ENCODE data around the gene BAK1.
"Not testable (repeated sequence)": the region's sequence is repeated elsewhere in the genome, so short reads cannot be mapped to it uniquely, and the experiment has no call there.

The BAK1 gene

DNA sequence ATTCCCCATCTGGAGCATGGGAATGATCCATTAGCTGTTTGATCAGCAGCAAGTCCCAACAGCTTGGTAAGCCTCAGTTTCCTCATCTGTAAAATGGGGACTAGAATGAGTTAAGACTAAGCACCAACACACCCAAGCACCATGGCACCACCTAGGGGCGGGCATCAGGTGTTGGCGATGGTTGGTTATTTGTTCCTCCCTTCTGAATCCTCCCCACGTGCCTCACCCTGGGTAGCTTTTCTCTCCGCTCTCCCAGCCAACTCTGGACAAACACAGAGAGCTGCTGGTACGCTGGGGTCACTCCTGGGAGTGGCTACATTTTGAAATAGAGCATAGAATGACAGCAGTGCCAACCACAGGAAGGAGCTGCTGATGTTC lies 27.7 kb upstream of the BAK1 start:
- DNase-seq = peak in 2 of 6 experiments; percentile 8 to 17

DNA sequence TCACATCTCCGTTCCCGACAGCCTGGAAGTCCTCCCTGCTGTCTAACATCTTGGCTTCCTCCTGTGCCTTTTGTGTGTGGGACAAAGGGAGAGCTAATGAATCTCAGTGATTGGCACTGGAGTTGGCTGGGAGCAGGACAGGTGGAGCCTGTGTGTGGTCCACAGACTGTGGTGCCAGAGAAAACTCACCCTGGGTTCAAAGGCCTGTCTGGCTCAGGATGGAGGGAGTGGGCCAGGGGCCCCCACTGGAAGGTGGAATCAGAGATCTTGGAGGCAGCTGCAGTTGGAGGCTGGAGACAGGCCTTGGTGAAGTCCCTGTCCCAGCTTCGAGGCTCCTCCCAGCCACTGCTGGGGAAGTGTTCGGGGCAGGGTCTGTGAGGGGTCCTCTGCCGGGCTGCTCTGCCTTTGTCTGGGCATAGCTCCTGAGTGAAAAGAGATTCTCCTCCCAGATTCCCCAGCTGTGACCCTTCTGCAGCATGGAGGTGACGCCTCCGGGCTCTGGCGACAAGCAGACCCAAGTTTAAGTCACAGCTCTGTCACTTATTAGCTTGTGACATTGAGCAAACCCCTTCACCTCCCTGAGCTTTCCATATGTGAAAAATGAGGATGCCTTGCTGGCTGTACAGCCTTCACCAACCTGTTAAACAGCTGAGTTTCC lies 27.2 kb upstream of the BAK1 start:
- no peak for DNase-seq

DNA sequence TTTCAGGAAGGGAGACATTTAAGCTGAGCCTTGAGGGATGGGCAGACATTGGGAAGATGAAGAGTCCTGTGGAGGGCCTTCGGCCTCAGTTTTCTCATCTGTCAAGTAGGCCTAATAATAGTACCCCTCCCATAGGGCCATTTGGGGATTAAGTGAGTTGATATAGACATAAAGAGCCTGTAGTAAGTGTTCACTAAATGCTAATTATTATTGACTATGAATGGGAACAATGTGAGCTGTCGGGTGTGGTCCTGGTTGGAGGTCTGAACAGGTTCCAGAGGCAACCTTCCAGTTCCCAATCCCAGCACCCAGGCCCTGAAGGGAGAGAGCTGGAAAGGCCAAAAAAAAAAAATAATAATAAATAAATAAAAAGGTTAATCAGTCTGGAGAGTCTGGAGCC lies 26.6 kb upstream of the BAK1 start:
- no peak for DNase-seq

DNA sequence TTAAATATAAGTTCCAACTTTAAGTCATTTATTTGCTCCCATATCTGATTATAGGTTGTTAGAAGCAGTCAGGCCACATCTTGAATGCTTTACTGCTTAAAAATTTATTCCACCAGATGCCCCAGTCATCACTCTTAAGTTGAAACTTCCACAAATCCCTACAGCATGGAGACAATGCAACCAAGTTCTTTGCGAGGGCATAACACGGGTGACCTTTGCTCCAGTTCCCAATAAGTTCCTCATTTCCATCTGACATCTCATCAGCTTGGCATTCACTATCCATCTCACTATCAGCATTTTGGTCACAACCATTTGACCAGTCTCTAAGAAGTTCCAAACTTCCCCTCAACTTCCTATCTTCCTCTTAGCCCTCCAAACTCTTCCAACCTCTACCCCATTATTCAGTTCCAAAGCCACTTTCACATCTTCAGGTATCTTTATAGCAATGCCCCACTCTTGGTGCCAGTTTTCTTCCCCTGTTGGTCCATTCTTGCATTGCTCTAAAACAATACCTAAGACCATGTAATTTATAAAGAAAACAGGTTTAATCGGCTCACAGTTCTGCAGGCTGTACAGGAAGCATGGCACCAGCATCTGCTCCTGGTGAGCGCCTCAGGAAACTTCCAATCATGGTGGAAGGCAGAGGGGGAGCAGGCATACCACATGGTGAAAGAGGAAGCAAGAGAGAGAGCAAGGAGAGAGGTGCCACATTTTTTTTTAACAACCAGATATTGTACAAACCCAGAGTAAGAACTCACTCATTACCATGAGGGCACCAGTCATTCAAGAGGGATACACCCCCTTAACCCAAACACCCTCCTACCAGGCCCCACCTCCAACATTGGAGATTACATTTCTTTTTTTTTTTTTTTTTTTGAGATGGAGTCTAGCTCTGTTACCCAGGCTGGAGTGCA lies 25.1 kb upstream of the BAK1 start:
- DNase-seq = no peak

DNA sequence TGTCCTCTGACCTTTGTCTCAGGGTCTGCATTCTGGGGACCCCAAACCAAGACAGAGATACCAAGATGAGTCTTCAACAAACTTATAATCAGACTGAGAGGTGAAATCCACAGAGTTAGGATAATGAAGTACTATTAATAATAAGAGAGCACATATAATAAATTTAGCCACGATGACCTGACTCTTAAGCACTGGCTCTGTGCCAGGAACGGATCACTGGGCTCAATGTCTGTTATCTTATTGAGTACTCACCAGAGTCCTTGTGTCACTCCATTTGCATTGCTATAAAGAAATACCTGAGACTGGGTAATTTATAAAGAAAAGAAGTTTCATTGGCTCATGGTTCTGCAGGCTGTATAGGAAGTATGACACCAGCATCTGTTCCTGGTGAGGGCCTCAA lies 22.1 kb upstream of the BAK1 start:
- no peak for DNase-seq

DNA sequence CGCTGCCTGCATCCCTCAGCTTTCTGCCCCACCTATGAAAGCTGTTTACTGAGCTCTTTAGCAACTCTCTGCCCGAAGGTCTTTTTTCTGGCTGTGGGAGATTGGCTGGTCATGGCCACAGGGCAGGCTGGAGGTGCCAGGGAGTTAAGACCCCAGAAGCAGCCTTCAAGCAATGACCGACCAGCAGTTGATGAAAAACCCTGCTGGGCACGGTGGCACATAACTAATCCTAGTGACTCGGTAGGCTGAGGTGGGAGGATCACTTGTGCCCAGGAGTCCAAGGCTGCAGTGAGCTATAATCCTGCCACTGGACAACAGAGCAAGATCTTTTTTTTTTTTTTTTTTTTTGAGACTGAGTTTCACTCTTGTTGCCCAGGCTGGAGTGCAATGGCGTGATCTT lies 20.7 kb upstream of the BAK1 start:
- DNase-seq = no peak

DNA sequence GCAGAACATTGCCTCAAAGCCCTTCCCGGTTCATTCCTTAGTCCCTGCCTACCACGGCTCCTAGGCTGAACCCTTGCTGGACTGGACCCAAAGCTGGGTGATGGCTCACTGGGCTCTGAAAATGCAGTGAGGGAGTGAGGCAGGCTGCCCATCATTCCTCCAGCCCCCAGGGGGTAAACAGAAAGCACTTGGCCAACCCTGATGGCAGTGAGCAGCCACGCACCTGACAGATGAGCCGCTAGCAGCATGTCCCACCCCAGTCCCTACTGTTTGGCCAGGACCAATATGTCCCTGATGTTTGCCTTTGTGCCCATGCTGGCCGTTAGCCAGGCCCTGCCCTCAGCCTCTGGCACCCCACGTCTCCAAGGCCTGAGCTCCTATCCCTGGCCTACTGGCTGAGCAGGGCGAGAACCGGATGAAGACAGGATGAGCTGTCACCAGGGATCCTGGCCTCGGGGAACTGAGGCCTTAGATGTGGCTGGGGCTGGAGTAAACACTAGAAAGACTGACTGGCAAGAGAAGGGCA lies 19.4 kb upstream of the BAK1 start:
- no peak for DNase-seq

DNA sequence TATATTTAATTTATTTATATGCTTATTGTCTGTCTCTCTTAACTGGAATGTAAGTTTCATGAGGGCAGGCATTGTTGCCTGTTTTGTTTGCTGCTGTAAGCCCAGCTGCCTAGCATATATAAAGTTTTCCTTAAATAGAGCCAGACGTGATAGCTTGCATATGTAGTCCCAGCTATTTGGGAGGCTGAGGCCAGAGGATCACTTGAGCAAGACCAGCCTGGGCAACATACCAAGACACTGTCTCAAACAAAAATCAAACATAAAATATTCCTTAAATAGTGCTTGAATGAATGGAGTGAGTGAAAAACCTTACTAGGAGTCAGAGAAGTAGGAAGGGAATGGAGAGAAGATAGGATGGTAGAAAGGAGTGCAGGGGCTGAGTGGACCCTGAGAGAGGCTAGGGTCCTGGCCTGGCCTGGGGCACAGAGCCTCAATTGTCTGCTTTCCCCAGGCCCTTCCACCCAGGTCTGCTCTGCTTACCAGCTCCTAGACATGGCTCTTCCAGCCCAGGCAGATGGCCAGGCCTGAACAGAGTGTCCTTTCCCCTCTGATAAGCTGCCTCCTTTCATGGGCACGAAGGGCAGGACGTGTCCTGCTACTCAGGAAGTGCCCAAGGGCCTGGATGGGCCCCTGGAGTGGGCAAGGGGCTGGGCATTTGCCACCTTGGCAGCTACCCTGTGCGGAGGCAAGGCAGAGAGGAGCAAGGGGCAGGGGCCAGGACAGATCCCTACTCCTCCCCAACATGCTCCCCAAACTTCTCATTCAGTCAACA lies 17.7 kb upstream of the BAK1 start:
- DNase-seq = no peak

DNA sequence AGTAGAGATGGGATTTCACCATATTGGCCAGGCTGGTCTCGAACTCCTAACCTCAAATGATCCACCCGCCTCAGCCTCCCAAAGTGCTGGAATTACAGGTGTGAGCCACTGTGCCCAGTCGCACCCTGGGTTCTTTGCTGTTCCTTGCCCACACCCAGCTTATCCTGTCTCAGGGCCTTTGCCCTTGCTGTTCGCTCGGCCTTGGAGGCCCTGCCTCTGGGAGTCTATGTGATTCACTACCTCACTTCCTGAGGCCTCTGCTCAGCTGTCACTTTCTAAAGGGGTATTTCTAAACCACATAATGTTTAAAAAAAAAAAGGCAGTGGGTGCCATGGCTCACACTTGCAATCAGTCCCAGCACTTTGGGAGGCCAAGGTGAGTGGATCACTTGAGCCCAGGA lies 16.8 kb upstream of the BAK1 start:
- DNase-seq = not testable (repeated sequence)

DNA sequence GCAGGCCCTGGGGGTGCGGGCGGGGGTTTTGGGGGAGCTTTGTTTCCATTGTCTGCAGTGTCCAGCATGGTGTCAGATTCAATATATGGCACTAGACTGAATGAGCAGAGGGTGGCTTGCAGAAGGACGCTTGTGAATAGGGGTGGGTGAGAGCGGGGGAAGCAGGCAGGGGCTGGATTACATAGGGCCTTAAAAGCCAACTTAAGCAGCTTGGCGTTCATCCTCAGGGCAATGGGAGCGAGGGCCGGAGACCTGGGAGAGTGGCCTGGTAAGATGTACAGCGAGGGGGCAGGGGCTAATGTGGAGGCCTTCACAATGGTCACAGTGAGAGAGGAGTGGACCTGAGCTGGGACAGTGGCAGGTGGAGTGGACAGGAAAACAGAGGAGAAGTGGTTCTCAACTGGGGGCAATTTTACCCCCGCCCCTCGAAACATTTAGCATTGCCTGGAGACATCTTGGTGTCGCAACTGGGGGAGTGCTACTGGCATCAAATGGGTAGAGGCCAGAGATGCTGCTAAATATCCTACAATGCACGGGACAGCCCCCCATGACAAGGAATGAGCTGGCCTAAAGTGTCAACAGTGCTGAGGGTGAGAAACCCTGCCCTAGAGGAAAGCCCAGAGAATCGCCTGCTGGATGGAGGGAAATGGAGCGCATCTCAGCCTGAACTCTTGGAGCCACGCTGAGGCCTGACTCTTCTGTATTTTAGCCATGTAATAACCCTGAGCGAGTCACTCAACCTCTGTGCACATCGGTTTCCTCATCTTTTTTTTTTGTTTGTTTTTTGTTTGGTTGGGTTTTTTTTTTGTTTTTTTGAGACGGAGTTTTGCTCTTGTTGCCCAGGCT lies 15.1 kb upstream of the BAK1 start:
- no peak for DNase-seq

DNA sequence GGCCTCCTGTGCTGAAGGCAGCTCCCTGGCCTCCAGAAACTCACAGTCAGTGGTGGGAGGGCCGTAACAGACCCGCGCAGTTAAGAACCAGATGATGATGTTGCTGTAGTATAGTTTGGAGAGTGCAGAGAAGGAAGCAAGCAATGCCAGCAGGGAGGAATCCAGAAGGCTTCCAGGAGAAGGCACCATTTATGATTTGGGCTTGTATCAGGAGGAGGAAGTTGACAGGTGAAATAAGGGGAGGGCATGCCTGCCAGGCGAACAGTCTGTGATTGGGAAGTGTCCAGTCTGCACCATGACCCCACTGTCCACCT lies 13.3 kb upstream of the BAK1 start:
- no peak for DNase-seq

DNA sequence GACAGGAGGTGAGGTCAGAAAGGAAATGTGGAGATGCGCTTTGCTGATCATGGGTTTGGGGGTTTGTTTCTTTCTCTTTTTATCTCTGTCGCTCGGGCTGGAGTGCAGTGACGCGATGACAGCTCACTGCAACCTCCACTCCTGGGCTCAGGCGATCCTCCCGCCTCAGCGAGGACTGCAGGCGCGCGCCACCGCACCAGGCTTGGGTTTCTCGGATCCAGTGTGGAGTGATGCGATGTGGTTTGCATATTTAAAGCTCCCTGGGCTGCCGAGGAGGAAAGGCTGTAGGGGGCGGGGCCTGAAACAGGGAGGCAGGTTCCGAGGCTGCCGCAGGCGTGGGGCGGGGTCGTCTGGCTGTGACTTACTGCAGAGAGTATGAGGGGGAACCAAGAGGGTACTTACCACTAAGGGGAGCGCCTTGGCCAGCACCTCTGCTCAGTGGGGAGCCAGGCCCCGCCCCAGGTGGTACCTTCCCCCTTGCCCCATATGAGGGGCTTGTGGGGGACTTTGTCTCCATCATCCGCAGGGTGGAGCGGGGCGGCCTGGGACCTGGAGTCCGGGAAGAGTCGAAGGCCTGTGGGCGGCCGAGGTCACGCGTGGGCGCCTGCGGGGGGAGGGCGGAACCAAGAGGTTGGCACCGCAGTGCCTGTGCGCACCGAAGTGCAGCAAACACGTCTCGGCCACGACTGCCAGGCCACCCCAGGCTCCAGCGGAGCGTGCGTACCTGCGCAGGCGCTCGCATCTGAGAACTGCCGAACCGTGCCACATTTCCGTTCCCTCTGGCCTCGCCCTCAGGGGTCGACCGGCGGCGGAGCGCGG lies 12.7 kb upstream of the BAK1 start:
- DNase-seq = peak; percentile 36 to 56 (median 46)

DNA sequence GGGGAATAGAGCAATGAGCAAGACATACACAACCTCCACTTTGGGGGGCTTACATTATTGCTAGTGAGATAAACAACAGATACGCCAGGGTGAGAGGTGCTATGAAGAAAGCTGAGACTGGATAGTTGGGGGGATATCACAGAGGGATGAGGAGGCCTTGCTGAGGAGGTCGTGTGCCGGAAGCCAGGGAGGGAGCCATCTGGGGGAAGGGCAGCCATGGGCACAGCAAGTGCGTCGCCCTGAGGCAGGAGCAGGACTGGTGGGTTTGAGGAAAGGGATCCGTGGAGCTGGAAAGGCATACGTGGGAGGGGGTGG lies 12.2 kb upstream of the BAK1 start:
- DNase-seq = no peak

DNA sequence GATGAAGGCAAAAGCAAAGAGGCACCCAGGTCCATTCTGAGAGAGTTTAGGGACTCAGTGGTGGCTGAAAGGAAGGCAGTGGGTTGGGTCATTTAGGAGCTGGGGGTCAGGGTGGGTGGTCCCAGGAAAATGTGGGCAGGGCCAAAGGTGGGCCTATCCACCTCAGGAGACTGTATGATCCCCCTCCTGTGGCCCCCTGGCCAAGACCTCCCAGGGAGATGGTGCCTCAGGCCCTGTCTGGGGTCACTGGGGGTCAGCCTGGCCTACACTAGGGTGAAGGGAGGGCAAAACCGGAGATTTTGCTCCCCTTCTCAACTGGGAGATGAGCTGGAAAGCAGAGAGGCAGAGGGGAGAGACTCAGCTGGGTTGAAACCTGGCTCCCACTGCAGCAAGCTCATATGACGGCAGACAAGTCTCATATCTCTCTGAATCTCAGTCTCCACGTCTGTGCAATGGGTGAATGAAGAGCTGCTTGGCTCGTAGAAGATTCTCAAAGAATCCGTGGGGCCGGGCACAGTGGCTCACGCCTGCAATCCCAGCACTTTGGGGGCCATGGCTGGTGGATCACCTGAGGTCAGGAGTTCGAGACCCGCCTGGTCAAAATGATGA lies 11.5 kb upstream of the BAK1 start:
- DNase-seq = no peak

DNA sequence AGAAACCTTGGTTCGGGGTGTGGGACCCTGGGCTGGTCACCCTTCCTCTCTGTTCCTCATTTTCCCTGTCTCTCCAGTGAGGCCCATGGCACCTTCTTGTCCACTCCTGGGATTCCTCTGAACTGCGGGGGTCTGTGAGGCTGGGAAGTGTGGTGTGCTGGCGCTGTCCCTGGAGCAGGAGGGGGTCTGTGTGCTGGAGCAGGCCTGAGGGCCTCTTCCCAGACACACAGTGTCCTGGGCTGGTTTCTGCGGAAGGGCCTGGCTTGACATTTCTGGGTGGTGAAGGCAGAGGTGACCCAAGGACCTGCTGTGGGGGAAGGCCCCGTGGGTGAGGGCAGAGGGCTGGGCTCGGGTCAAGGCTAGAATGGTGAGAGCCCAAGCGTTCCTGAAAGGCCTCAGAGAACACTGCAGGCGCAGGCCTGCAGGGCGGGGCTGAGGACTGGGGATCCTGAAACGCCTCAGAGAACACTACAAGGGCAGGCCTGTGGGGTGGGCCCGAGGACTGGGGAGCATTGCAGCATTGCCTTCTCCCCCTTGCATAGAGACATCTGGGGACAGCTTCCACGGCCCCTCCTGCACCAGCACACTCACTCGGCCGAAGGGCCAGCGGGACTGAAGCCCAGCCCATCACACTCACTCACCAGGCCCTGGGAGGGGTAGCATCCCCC lies 10.6 kb upstream of the BAK1 start:
- no peak for DNase-seq

DNA sequence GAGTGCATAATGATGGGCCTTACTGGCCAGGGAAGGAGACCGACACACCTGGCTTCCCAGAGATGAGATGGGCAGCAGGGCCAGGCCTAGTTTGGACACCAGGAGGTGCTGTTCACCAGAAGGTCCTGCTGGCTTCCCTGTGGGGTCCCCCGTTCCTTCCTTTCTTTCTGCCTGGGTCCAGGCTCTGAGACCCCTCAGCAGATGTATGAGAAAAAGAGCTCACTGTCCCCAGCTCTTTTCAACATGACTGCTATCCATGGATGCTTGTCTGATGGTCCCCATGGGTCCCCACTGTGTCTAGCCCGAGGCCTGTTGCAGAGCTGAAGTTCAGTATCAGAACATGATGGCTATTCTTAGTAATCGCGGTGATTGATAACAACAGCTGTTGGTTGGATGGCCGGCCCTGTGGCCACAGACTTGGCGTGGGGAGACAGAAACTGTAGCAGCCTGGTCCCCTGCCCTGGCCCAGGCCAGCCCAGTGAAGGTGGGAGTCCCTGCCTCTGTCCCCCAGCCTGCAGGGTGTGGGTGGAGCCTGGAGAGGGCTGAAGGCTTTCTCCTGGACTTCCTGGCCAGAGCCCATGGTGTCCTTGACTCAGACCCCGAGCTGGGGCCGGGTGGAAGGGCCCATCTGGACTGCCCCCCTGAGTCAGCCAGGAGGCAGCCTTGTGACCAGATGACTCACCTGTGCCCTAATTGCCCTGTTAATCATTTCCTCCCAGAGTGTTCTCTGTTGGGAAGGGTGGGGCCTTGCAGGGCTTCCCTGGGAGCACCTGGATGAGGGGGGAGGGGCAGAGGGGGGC lies 9.9 kb upstream of the BAK1 start:
- DNase-seq = peak in 5 of 6 experiments; percentile 9 to 41 (median 29)

DNA sequence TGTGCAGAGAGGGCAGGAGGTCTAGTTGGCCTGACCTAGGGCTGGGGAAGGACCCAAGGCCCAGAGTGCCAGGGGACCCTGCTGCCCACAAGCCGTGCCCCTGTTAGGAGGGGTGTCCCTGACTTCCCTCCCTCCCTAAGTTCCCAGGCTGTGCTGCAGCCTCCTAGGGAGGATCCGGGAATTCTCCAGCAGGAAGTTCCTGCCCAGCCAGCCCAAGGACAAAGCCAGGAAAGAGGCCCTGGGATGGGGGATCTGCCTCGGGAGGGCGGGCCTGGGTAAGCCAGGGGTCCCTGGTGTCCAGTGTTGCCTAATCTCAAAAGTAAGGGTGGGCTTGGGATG lies 9.3 kb upstream of the BAK1 start:
- DNase-seq = no peak

DNA sequence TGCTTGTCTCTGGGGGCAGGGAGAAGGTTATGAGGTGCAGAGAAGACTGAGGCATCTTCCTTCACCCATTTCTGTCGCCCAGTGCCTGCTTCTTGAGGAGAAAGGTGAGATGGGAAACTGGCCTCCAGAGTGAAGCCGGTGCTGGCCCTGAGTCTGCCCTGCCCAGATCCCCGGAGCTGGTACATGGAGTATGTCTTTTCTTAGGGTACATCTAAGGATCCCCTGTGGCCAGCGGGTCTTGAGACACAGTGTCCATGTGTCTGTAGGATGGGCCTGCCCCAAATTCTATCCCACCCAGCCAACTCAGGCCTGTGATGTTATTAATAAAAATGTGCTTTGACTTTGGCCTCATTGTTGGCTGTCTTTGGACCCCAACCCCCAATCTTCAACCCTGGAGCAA lies 8.8 kb upstream of the BAK1 start:
- no peak for DNase-seq

DNA sequence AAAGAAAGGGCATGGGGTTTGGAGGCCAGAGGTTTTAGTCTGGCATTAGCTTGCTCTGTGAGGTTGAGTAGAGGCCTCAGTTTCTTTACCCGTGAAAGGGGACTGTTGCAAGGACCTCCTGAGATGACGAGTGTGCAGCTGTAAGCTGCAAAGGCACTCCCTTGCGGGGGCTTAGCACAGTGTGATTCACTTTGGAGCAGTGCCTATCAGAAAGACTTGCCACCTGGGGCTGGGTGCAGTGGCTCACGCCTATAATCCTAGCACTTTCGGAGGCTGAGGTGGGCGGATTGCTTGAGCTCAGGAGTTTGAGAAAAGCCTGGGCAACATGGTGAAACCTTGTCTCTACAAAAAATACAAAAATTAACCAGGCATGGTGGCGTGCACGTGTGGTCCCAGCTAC lies 7.5 kb upstream of the BAK1 start:
- no peak for DNase-seq

DNA sequence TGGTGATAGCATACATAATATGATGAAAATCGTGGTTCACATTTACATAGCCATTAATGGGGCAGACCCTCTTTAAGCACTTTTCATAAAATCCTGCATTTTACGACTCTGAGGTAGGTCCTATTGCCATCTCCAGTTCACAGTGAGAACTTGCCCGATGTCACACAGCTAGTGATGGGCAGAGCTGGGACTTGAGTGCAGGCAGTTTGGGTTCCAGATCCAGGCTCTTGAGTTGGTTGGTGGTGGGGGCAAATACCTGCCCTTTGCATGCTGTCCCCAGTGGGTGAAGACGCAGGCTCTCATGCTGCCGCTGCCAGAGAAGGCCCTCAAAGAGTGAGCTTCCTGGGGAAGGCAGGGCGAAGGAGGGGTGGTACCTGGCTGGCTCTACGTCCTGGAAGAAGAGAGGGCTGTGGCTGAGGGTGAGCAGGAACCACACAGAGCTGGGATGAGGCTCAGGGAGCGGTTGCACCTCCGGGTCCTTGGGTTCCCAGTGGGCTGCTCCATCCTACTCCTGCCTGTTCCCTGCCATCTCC lies 6.1 kb upstream of the BAK1 start:
- no peak for DNase-seq
